Suprapubic skin (tissue), 4 donors: ENCODE results near the gene IQCB1. TPM values are rescaled to one million over a fixed set of nuclear protein-coding genes. Genes with fewer than 3 reads are reported as not detected.

ENCODE experiments used
- DNase-seq, 2 donors: peaks; one replicate each; pipeline ENCODE4 v3.0.0-alpha.2; 2019; ENCODE audit warnings: low spot score in 2 of 2
- H3K27ac ChIP-seq: fragments of 200-600 bp; sonication (generic); one replicate; pipeline ENCODE4 v1.5.1; 2019
- H3K27me3 ChIP-seq: fragments of 200-600 bp; sonication (generic); one replicate; pipeline ENCODE4 v1.5.1; 2019
- H3K36me3 ChIP-seq: fragments of 200-600 bp; sonication (generic); one replicate; pipeline ENCODE4 v1.5.1; 2019
- H3K4me1 ChIP-seq: fragments of 200-600 bp; sonication (generic); one replicate; pipeline ENCODE4 v1.5.1; 2019
- H3K4me3 ChIP-seq: fragments of 200-600 bp; sonication (generic); one replicate; pipeline ENCODE4 v1.5.1; 2019; ENCODE audit warnings: mild to moderate bottlenecking
- H3K9me3 ChIP-seq: fragments of 200-600 bp; sonication (generic); one replicate; pipeline ENCODE4 v1.5.1; 2019
- POLR2AphosphoS5 ChIP-seq, 3 donors: sonication (generic); formaldehyde crosslinking; IDR thresholded peaks; one replicate each; pipeline ENCODE4 v1.6.1; 2017; ENCODE audit warnings: antibody characterized with exemption in 3 of 3
- total RNA-seq, 4 donors: library from RNA; depleted of rRNA; stranded (reverse); fragments of >200 nt; gene quantifications; one replicate each; pipeline ENCODE4 v1.1.0, GENCODE V29; 2016

Gene IQCB1
- total RNA-seq, 4 donors from 2014 or later = 8.1 to 35.8 (median 15.0) TPM

- Histone ChIP-seq H3K4me1 (no peaks in the 10 kb centered on the region), H3K27ac (no peak overlapping the region), H3K4me3 (no peak overlapping the region), H3K36me3 (peaks cover 95% of the 10 kb centered on the region), H3K27me3 (no peaks in the 10 kb centered on the region), H3K9me3 (no peaks in the 10 kb centered on the region)
- no peak for TF ChIP-seq POLR2AphosphoS5 (IDR thresholded peaks at IDR 0.05)
- no peak for DNase-seq
Observed at GRCh38 chr3:121720163-121720562, 114.7 kb downstream of the IQCB1 start.

Other genes with a start within 250 kb of the IQCB1 start
- gene FBXO40, start 241.7 kb downstream of the IQCB1 start, total RNA-seq = under 1 TPM in 1 of 4 donors, not detected in 3; 0.11 TPM
- 10 to 100 TPM in 3 of 4 donors, 1 to 10 TPM in 1; 7.2 to 20.3 (median 11.8) TPM for gene HCLS1, start 174.2 kb downstream of the IQCB1 start, total RNA-seq
- gene GOLGB1, start 85.3 kb downstream of the IQCB1 start, total RNA-seq = 10 to 100 TPM; 39.3 to 98.4 (median 53.5) TPM
- 1 to 10 TPM; 1.3 to 5.8 (median 2.6) TPM for gene EAF2, start 149 bp upstream of the IQCB1 start, total RNA-seq
- 1 to 10 TPM in 2 of 4 donors, under 1 TPM in 2; 0.76 to 2.3 (median 1.4) TPM for gene SLC15A2, start 59.3 kb upstream of the IQCB1 start, total RNA-seq
- gene ILDR1, start 187.2 kb upstream of the IQCB1 start, total RNA-seq = 1 to 10 TPM; 1.9 to 3.7 (median 2.3) TPM
- gene CD86, start 220.3 kb upstream of the IQCB1 start, total RNA-seq = 10 to 100 TPM in 1 of 4 donors, 1 to 10 TPM in 3; 2.2 to 12.2 (median 3.3) TPM